ENCODE results near the gene MUC5AC.
"Not testable (repeated sequence)": the region's sequence is repeated elsewhere in the genome, so short reads cannot be mapped to it uniquely, and the experiment has no call there.

Gene MUC5AC

DNA sequence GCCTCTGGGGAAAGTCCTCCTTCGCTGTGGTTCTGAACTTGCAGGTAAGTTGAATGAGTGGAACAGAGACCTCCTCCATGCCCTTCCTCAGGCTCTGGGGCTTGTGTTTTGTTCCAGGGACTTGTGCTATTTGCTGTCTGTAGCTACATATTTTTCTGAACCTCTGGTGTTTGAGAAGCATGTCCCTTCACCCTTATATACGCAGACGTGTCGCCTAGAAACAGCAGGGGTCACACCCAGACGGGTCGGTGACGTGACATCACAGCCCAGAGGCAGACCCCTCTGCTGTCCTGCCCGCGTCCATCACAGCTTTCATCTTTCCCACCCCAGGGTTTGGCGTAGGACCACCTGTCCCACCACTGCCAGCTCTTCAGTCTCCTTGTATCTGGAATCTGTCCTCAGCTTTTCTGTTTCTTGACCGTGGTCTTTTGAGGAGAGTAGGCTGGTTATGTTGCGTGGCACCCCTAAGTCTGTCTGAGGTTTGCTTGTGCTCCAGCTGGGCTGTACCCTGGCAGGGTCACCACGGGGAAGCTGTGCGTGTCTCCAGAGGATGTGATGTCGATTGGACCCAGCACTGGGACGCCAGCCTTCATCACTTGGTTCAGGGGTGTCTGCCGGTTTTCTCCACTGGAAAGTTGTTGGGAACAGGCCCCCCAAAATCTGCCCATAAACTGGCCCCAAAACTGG is 51.8 kb downstream of the MUC5AC start:
- H3K4me3 ChIP-seq (replicated peaks; ENCODE audit: low read depth, low read length): no peak overlapping the region
- DNase-seq (ENCODE audit: extremely low read depth, low read depth): no peak
- TF ChIP-seq, protein P1, sequence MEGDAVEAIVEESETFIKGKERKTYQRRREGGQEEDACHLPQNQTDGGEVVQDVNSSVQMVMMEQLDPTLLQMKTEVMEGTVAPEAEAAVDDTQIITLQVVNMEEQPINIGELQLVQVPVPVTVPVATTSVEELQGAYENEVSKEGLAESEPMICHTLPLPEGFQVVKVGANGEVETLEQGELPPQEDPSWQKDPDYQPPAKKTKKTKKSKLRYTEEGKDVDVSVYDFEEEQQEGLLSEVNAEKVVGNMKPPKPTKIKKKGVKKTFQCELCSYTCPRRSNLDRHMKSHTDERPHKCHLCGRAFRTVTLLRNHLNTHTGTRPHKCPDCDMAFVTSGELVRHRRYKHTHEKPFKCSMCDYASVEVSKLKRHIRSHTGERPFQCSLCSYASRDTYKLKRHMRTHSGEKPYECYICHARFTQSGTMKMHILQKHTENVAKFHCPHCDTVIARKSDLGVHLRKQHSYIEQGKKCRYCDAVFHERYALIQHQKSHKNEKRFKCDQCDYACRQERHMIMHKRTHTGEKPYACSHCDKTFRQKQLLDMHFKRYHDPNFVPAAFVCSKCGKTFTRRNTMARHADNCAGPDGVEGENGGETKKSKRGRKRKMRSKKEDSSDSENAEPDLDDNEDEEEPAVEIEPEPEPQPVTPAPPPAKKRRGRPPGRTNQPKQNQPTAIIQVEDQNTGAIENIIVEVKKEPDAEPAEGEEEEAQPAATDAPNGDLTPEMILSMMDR (IDR thresholded peaks at IDR 0.05; ENCODE audit: low read depth, low read length, missing control alignments): no peak

DNA sequence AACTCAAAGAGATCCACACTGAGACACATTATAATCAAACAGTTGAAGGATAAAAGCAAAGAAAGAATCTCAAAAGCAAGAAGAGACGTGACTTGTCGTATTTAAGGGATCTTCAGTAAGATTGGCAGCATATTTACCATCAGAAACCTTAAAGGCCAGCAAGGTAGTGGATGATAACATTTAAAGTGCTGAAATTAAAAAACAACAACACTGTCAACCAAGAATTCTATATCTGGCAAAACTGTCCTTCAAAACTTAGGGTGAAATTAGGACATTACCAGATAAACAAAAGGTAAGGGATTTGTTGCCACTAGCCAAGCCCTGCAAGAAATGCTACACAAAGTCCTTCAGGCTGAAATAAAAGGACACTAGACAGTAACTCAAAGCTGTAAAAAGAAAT is 54.1 kb downstream of the MUC5AC start:
- no peak overlapping the region for H3K4me3 ChIP-seq (replicated peaks; ENCODE audit: low read depth, low read length)
- TF ChIP-seq, protein P1 (IDR thresholded peaks at IDR 0.05; ENCODE audit: low read depth, low read length, missing control alignments): no peak
- DNase-seq (ENCODE audit: extremely low read depth, low read depth): no peak

DNA sequence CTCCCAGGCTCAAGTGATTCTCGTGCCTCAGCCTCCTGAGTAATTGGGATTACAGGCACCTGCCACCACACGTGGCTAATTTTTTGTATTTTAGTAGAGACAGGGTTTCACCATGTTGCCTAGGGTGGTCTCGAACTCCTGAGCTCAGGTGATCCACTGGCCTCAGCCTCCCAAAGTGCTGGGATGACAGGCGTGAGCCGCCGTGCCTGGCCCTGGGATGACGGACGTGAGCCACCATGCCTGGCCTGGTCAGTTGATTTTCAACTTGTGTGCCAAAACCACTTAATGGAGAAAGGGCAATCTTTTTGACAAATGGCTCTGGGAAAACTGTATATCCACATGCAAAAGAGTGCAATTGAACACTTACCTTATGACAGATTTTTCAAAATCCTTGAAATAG is 58.1 kb downstream of the MUC5AC start:
- not testable (repeated sequence) for DNase-seq (ENCODE audit: extremely low read depth, low read depth); H3K4me3 ChIP-seq (replicated peaks; ENCODE audit: low read depth, low read length)

GRCh38 chr11:1217151-1217550 is 59.4 kb downstream of the MUC5AC start:
- H3K4me3 ChIP-seq (replicated peaks; ENCODE audit: low read depth, low read length): no peak overlapping the region
- TF ChIP-seq, protein P1 (IDR thresholded peaks at IDR 0.05; ENCODE audit: low read depth, low read length, missing control alignments): no peak
- DNase-seq (ENCODE audit: extremely low read depth, low read depth): no peak

DNA sequence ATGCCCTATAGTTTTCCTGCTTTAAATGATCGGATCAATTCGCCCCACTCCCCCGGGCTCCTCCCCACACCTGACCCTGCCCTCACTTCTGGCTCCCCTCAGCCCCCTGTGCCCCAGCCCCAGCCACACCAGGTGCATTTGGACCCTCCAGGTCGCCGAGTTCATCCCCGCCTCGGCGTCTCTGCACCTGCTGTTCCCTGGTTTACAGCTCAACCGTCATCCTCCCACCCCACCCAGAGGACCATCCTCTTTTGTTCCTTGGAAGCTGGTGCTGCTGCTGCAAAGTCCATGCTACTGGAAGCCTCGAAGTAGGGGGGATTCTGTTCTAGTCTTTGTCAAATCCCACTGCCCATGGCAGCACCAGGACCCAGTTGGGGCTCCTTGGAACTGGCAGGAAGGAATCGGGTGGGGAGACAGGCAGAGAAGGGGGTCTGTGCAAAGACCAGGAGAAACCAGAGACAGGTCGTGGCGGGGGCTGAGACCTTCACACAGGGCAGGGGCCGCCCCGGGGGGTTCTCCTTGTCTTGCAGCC is 60.6 kb downstream of the MUC5AC start:
- TF ChIP-seq, protein P1 (IDR thresholded peaks at IDR 0.05; ENCODE audit: low read depth, low read length, missing control alignments): no peak
- DNase-seq (ENCODE audit: extremely low read depth, low read depth): no peak
- no peak overlapping the region for H3K4me3 ChIP-seq (replicated peaks; ENCODE audit: low read depth, low read length)

DNA sequence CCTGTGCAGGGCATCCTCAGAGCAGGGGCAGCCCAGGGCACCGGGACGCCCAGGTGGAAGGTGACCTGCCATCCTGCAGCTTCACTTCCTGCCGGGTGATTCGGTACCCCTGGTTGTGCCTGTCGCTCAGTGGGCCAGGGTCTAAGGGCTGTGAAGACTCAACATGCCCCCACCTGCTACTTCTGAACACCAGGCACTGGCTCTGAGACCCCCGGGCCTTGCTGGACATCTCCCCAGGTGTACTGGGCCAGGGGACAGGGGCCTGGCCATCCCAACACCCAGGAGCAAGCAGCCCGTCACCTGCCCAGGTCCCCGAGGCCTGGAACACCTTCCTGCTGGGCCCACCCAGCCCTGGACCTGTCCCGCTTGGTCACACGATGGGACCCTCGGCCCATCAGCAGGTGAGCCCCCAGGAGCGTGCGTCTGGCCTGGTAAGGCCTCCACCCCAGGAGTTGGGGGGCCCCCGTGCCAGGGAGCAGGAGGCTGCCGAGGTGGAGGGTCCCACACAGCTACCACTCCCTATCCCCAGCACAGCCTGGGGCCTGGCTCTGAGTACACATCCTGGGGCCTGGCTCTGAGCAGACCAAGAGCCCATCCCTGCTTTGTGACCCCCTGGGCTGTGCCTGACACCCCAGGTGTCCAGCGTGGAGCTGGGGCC is 61.2 kb downstream of the MUC5AC start:
- no peak overlapping the region for H3K4me3 ChIP-seq (replicated peaks; ENCODE audit: low read depth, low read length)
- TF ChIP-seq, protein P1 (IDR thresholded peaks at IDR 0.05; ENCODE audit: low read depth, low read length, missing control alignments): no peak
- DNase-seq (ENCODE audit: extremely low read depth, low read depth): no peak

- TF ChIP-seq, protein P1 (IDR thresholded peaks at IDR 0.05; ENCODE audit: low read depth, low read length, missing control alignments): no peak
- H3K4me3 ChIP-seq (replicated peaks; ENCODE audit: low read depth, low read length): no peak overlapping the region
- DNase-seq (ENCODE audit: extremely low read depth, low read depth): no peak
These were observed 61.7 kb downstream of the MUC5AC start for GRCh38 chr11:1219446-1219833.

All from HFF-Myc (cell line).